Measurements from ENCODE around the gene KIF23.

KIF23 gene

GRCh38 chr15:69395460-69395859, 18.7 kb upstream of the KIF23 start:
- no peak for DNase-seq

DNA sequence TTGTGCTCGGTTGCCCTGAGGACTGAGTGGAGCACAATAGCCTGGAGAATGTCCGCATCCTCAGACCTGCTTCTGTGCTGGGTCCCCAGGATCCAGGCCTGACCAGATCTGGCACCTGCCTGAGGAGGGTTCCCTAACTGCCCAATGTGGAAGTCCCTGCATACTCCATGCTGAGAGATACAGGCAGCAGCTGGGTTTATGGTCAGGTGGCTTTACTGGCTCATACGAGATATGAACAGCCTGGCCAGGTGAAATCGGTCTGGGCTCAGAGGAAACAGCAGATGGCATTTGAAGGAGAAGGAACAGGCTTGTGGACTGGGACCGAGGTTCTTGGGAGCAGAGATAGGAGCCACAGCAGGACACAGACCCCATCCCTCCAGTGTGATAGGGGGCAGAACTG, 18.2 kb upstream of the KIF23 start:
- no peak for DNase-seq

DNA sequence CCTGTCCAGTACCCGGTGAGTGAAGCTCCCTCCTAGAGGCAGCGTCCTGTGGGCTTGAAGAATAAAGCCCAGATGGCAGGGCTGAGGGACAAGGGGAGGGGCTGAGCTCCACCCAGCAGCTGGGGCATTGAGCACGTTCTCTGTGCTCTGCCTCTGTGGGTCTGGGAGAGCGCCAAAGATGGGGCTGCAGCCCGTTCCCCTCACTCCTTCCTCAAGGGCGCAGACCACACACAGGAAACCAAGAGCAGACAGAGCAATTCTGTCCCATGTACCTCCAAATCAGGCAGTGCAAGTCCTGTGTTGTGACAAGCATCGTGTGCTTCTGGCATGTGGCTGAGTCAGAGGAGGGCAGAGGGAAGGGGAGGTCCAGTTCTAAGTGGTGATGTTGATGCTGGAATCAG, 15.7 kb upstream of the KIF23 start:
- DNase-seq: no peak

DNA sequence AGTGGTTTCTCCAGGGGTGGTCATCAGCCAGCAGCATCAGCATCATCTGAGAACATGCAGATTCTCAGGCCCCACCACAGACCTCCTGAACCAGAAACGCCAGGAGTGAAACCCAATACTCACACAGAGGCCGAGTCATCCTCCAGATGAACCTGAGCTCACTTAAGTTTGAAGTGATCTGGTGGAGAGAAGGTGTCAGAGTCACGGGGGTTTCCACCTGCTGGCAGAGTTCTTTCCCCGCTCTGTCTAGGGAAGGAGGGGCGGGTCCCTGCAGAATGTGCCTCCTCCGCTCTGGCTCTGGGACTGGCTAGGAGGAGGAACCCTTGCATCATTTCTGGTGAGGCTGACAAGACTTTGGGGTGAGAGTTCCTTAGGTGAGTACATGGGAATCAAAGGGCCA, 13.3 kb upstream of the KIF23 start:
- DNase-seq: no peak

DNA sequence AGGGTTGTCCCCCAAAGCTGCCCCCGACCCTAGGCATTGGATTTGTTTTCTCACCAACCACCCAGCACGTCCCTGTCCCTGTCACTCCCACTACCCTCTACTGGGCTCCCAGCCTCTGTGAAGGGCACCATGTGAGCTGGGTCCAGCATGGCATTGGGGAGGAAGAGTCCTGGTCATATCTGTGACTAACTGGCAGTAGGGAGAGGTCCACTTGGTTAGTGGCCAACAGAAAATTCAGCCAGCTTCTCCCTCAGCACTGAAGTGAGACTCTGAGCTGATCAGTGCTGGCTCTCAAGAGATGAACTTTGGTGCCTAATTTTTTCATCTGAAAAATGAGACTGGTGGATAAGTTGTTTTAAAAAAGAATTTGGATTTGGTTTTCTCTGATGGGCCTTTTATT, 11.3 kb upstream of the KIF23 start:
- DNase-seq: no peak

DNA sequence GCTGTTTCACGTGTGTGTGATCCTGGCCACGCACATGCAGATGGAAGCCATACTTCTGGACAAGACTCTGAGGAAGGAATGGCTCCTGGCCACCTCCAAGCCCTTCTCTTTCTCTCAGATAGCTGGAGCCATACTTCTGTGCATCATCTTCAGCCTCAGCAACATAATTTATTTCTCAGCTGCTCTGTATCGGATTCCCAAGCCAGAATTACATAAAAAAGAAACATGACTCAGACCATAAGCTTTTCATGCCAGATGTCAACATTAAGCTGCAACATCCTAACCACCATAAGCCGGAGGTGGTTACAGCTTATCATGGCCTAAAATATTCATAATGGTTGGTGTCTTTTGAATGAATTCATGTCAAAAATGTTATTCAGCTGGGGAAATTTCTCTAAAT, 10.6 kb upstream of the KIF23 start:
- DNase-seq: no peak

DNA sequence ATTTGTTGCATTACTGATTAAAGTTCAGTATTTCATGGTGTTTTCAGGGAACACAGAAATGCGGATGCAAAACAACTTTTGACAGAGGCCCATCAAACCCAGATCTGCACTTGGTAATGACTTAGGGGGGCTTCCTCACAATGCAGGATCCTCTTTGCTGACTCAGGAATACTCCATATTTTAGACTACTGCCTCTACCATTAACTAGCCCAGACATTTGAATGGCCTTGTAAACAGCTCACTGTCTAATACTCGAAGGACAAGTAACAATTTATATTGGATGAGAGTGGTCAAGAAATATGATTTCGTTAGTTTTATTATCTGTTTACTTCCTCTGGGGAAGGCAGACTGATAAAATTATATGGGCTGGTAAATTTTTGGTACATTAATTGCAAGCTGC, 9.0 kb upstream of the KIF23 start:
- DNase-seq: no peak

DNA sequence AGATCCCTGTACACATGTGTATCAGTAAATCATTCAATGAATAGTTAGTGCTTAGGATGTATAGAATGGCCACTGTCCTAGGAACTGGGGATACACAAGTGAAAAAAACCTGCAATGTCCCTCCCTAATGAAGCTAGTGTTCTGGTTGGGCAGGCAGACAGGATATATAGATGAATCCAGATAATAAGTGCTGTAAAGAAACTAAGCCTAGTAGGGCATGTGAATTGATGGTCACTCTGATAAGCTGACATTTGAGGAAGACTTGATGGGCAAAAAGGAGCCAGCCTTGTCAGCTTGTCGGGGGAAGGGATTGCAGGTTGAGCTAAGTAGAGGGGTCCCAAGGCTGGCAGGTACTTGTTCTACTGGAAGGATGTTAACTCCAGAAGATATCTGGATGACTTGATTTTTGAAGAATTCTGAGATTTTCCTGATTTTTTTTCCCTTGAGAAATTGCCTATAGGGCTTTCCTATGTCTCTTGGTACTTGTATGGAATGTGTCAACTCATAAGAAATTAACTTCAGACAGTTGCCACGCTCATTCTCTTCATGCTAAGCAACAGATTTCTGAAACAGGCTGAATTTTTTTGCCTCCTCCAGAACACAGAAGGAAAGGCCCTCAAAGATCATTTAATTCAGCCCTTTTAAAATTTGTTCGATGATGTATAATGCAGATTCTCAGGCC, 6.3 kb upstream of the KIF23 start:
- no peak for DNase-seq

GRCh38 chr15:69408841-69409240, 5.3 kb upstream of the KIF23 start:
- DNase-seq: no peak

- no peak for DNase-seq
These were observed 3.8 kb upstream of the KIF23 start for GRCh38 chr15:69410248-69410874.

GRCh38 chr15:69412274-69412673, 1.9 kb upstream of the KIF23 start:
- no peak for DNase-seq

DNA sequence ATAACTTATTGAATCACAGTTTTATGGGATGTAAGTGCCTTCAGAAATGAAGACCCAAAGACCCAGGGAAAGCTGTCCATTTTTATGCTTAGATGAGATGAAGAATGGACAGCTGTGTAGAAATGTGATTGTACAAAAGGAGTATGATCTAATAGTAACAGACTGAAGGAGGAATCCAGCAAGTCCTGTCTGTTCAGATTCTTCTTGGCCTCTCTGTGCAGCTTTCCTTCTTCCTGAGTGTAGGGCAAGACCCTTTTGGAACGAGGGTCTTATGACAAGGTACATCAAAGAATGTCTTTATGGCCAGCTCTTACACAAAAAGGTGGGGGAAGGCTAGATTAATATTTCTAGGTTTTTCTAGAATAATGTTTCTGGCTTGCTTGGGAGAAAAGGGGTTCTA, 1.4 kb upstream of the KIF23 start:
- no peak for DNase-seq

DNA sequence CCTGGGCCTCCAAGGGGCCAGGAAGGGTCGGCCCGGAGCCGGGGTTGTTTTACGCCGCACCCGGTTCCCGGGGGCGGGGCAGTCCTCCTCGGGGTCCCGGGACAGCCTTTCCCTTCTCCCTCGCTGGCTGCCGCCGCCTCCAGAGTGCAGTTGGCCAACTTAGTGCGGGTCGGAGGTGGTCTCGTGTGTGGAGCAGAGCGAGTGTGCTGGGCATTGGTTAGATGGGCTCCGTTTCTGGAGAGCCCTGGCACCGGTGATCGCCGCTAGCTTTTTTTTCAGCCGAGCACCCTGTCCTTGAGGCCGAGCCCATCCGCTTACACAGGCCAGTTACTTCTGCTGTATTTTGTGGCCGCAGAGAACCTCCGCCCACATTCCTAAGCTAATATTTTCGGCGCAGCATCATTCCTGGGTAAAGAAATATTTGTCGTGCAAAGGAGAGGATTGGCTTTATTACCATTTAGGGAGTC, 585 bp downstream of the KIF23 start:
- DNase-seq: peak; percentile 53

DNA sequence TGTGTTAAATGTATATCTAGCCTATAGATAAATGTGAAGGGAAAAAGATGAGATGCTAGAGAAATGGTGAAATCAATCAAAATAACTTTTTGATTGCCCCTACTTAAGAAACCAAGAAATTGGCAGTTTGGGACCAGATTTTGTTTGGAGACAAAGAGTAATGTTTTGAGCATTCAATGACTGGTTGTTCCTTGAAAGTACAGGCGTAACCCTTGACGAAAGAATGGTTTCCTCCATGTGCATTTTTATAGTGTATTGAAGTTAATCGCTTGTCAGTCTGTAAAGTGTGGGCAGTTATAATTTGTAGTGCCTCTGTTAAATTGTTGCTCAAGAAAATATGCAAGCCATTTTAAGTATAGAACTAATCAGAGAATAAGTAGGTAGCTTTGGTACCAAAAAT, 1.2 kb downstream of the KIF23 start:
- DNase-seq: no peak

DNA sequence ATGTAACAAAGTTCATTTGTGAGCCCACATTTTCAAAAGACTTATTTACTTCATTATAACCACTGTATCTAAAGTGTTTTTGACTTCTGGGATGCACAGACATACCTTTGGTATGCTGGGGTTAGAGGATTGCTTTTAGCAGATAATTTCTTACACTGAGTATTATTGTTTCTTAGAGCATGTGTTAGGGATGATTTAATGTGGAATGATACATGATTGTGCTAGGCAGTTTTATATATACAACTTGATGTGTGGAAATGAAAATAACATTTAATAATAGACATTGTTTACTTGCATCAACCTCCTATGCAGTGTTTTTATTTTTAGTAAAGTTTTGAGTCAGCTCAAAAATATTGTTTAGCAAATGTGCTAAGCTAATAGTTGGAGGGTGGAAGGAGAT, 3.4 kb downstream of the KIF23 start:
- no peak for DNase-seq

DNA sequence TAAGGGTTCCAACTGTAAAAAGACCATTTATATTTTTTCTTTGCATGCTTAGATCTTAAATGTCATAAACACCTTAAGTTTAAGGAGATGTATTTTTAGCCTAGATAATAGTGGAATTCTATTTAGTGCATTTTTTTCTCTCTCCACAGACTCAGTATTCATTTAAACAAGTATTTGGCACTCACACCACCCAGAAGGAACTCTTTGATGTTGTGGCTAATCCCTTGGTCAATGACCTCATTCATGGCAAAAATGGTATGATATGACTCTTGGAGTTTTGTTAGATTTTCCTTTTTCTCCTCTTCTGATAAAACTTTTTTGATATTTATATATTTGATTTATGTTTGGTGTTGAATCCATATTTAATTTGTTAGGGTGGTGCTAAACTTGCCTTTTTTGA, 7.3 kb downstream of the KIF23 start:
- DNase-seq: no peak

GRCh38 chr15:69422336-69422895, 8.3 kb downstream of the KIF23 start:
- DNase-seq: no peak

GRCh38 chr15:69424001-69424400, 9.9 kb downstream of the KIF23 start:
- no peak for DNase-seq

GRCh38 chr15:69424748-69425413, 10.7 kb downstream of the KIF23 start:
- DNase-seq: no peak

DNA sequence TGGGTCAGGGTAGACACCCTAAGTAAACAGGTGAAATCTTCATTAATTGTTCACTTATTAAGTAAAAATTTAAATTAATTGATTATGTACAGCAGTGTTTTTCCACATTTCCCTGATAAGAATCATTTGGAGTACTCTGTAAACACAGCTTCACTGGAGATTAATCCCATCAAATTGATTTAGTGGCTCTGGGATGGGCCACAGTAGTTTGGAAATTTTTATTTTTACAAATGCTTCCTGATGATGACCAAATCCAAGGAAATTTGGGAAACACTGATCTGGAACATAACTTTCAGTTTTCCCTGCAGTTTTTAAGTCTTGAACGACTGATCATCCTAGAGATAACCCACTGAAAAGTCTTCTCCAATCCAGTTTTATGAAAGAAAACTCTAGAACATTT, 19.7 kb downstream of the KIF23 start:
- no peak for DNase-seq

DNA sequence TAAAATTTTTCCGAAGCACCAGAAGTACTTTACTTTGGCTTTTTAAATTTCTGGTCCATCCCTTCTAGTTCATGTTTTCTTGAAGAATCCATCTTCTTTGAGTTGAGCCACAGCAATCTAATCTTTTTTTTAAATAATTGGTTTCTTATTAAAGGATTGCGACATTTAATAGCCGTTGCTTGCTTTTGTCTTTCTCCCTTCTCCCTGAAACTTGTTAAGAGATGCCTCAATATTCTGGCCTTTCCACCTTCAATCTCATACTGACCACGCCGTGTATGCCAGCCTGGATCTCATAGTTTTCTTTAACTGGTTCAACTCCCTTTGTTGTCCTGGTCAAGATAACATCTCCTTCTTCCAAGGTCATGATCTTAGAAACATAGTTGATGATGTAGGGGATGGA, 20.1 kb downstream of the KIF23 start:
- no peak for DNase-seq

GRCh38 chr15:69434679-69435078, 20.5 kb downstream of the KIF23 start:
- DNase-seq: no peak

GRCh38 chr15:69435985-69436384, 21.8 kb downstream of the KIF23 start:
- peak; percentile 44 for DNase-seq

- peak; percentile 49 for DNase-seq
These were observed 22.8 kb downstream of the KIF23 start for GRCh38 chr15:69436951-69437350.

All from suppressor macrophage treated with lipopolysaccharide for 4 hours (primary cell).